Frontal cortex (tissue), 1 donor: ENCODE results near the gene NPFFR2. TPM values are rescaled to one million over a fixed set of nuclear protein-coding genes. Genes with fewer than 3 reads are reported as not detected.

Experiments
- total RNA-seq: library from RNA; depleted of rRNA; stranded (reverse); fragments of >200 nt; gene quantifications from one replicate; pipeline ENCODE4 v1.2.3, GENCODE V29; 2014

Gene NPFFR2
- total RNA-seq, 1 donor from 2014 or later, result 0.41 TPM

Other genes starting within 250 kb of the NPFFR2 start
- not detected for gene GC, start 247.9 kb upstream of the NPFFR2 start, total RNA-seq